Astrocyte of the spinal cord (primary cell): ENCODE data around the gene SERPINA10.

Experiments
- DNase-seq: peaks from one replicate; pipeline ENCODE4 v3.0.0; 2011; ENCODE audit warnings: low read depth, low spot score
- H3K4me3 ChIP-seq: 2 replicates; pipeline ENCODE4 v1.5.1; 2011; ENCODE audit warnings: low read depth, mild to moderate bottlenecking, low read length, moderate library complexity
- CTCF ChIP-seq: IDR thresholded peaks from 2 replicates; pipeline ENCODE4 v1.5.1; 2012; ENCODE audit warnings: low read depth, mild to moderate bottlenecking, low read length, inconsistent platforms
- in situ Hi-C: cut with HindIII; loops from 2 replicates; pipeline ENCODE4 v1.10.0; 2017; ENCODE audit warnings: low sequenced_read_pairs

The SERPINA10 gene

GRCh38 chr14:94295360-94296180, 2.5 kb upstream of the SERPINA10 start:
- TF ChIP-seq CTCF, result no peak
- in situ Hi-C loops, result no loop called here
- no peak for DNase-seq

GRCh38 chr14:94293578-94293924, 483 bp upstream of the SERPINA10 start:
- DNase-seq, result no peak
- no peak for TF ChIP-seq CTCF
- no peak overlapping the region for H3K4me3 ChIP-seq
- in situ Hi-C loops, result no loop called here

More at GRCh38 chr14:94295360-94296180, 2.5 kb upstream of the SERPINA10 start:
- no peak overlapping the region for H3K4me3 ChIP-seq

- no peak overlapping the region for H3K4me3 ChIP-seq
- in situ Hi-C loops, result no loop called here
- TF ChIP-seq CTCF, result no peak
- no peak for DNase-seq
These were observed 569 bp downstream of the SERPINA10 start for GRCh38 chr14:94292526-94292871.

- in situ Hi-C loops, result no loop called here
- DNase-seq, result no peak
These were observed 1.1 kb downstream of the SERPINA10 start for GRCh38 chr14:94291906-94292525.

GRCh38 chr14:94291159-94291905, 1.7 kb downstream of the SERPINA10 start:
- no peak for DNase-seq
- in situ Hi-C loops, result no loop called here
- H3K4me3 ChIP-seq, result no peak overlapping the region
- no peak for TF ChIP-seq CTCF

More at GRCh38 chr14:94291906-94292525, 1.1 kb downstream of the SERPINA10 start:
- no peak overlapping the region for H3K4me3 ChIP-seq
- no peak for TF ChIP-seq CTCF

GRCh38 chr14:94290197-94290596, 2.9 kb downstream of the SERPINA10 start:
- in situ Hi-C loops, result no loop called here
- no peak for DNase-seq
- no peak overlapping the region for H3K4me3 ChIP-seq
- TF ChIP-seq CTCF, result no peak
